Measurements from ENCODE around the gene SLC29A4.

Gene SLC29A4

GRCh38 chr7:5349437-5350173, 66.9 kb downstream of the SLC29A4 start:
- Histone ChIP-seq H3K27ac (no peak overlapping the region), H3K27me3 (replicated peaks) (no peaks in the 10 kb centered on the region), H3K4me3 (ENCODE audit: low read depth, low read length) (no peak overlapping the region), H3K36me3 (replicated peaks) (peaks cover 16% of the 10 kb centered on the region)
- in situ Hi-C loops (cut with HindIII; ENCODE audit: low pct_ligation_motif_present, low sequenced_read_pairs): no loop called here
- DNase-seq: no peak
- no peak for TF ChIP-seq CTCF (IDR thresholded peaks at IDR 0.05; ENCODE audit: low read depth, low read length, missing control alignments)

- H3K4me3 ChIP-seq (ENCODE audit: low read depth, low read length): no peak overlapping the region
These were observed 67.4 kb downstream of the SLC29A4 start for GRCh38 chr7:5350174-5350463.

GRCh38 chr7:5350600-5351385, 68.0 kb downstream of the SLC29A4 start:
- no peak overlapping the region for H3K27ac ChIP-seq
- peaks cover 17% of the 10 kb centered on the region for H3K36me3 ChIP-seq (replicated peaks)
- TF ChIP-seq CTCF (IDR thresholded peaks at IDR 0.05; ENCODE audit: low read depth, low read length, missing control alignments): no peak
- H3K27me3 ChIP-seq (replicated peaks): no peaks in the 10 kb centered on the region
- in situ Hi-C loops (cut with HindIII; ENCODE audit: low pct_ligation_motif_present, low sequenced_read_pairs): no loop called here
- DNase-seq: no peak
- no peak overlapping the region for H3K4me3 ChIP-seq (ENCODE audit: low read depth, low read length)

More at GRCh38 chr7:5350174-5350463, 67.4 kb downstream of the SLC29A4 start:
- in situ Hi-C loops (cut with HindIII; ENCODE audit: low pct_ligation_motif_present, low sequenced_read_pairs): no loop called here
- Histone ChIP-seq H3K27me3 (replicated peaks) (no peaks in the 10 kb centered on the region), H3K36me3 (replicated peaks) (peaks cover 17% of the 10 kb centered on the region), H3K27ac (no peak overlapping the region)
- TF ChIP-seq CTCF (IDR thresholded peaks at IDR 0.05; ENCODE audit: low read depth, low read length, missing control alignments): no peak
- DNase-seq: no peak

GRCh38 chr7:5351507-5352265, 68.9 kb downstream of the SLC29A4 start:
- in situ Hi-C loops (cut with HindIII; ENCODE audit: low pct_ligation_motif_present, low sequenced_read_pairs): no loop called here
- TF ChIP-seq CTCF (IDR thresholded peaks at IDR 0.05; ENCODE audit: low read depth, low read length, missing control alignments): no peak

GRCh38 chr7:5352440-5353010, 69.8 kb downstream of the SLC29A4 start:
- TF ChIP-seq CTCF (IDR thresholded peaks at IDR 0.05; ENCODE audit: low read depth, low read length, missing control alignments): no peak
- Histone ChIP-seq H3K36me3 (replicated peaks) (peaks cover 26% of the 10 kb centered on the region), H3K27ac (no peak overlapping the region), H3K27me3 (replicated peaks) (no peaks in the 10 kb centered on the region), H3K4me3 (ENCODE audit: low read depth, low read length) (no peak overlapping the region)
- no peak for DNase-seq
- in situ Hi-C loops (cut with HindIII; ENCODE audit: low pct_ligation_motif_present, low sequenced_read_pairs): no loop called here

More at GRCh38 chr7:5351507-5352265, 68.9 kb downstream of the SLC29A4 start:
- H3K4me3 ChIP-seq (ENCODE audit: low read depth, low read length): no peak overlapping the region
- H3K36me3 ChIP-seq (replicated peaks): peaks cover 21% of the 10 kb centered on the region
- no peak overlapping the region for H3K27ac ChIP-seq
- no peak for DNase-seq
- no peaks in the 10 kb centered on the region for H3K27me3 ChIP-seq (replicated peaks)

Data from brain microvascular endothelial cell (primary cell).